ENCODE measurements around the gene OGDHL. TPM values are rescaled to one million over a fixed set of nuclear protein-coding genes. Genes with fewer than 3 reads are reported as not detected.

The OGDHL gene
- total RNA-seq, 4 donors from 2014 or later, result under 0.01 to 0.79 TPM; not detected in 2

GRCh38 chr10:49700211-49700610, 61.9 kb downstream of the OGDHL start:
- no peak for DNase-seq
- intact Hi-C loops (cut with DNase I), result no loop called here
- Histone ChIP-seq H3K4me1 (no peaks in the 10 kb centered on the region), H3K27me3 (peaks cover 0 to 5% (median 0%) of the 10 kb centered on the region in 4 donors), H3K9me3 (no peaks in the 10 kb centered on the region), H3K4me3 (no peak overlapping the region), H3K36me3 (no peaks in the 10 kb centered on the region), H3K27ac (no peak overlapping the region)
- TF ChIP-seq POLR2A (IDR thresholded peaks at IDR 0.05) (no peak), CTCF (IDR thresholded peaks at IDR 0.05) (no peak)
- WGBS, 2 donors, result 85% methylated on average over 2 of the region's 3 CpGs; no CpG with 5 or more reads in 1 of the 2 donors

- no peak for DNase-seq
- H3K9me3 ChIP-seq, result no peaks in the 10 kb centered on the region
- H3K27me3 ChIP-seq, result peaks cover 0 to 9% (median 0%) of the 10 kb centered on the region in 4 donors
- H3K27ac ChIP-seq, result no peak overlapping the region
- no peaks in the 10 kb centered on the region for H3K4me1 ChIP-seq
- no peak overlapping the region for H3K4me3 ChIP-seq
- intact Hi-C loops (cut with DNase I), result no loop called here
- no peaks in the 10 kb centered on the region for H3K36me3 ChIP-seq
- WGBS, 2 donors, result 74 to 78% methylated on average over 6 to 9 of the region's 9 CpGs
- TF ChIP-seq POLR2A (IDR thresholded peaks at IDR 0.05), result no peak
- TF ChIP-seq CTCF (IDR thresholded peaks at IDR 0.05), result no peak
Observed at GRCh38 chr10:49698679-49699078, 63.4 kb downstream of the OGDHL start.

GRCh38 chr10:49696311-49696710, 65.8 kb downstream of the OGDHL start:
- no peak for DNase-seq
- H3K4me1 ChIP-seq, result no peaks in the 10 kb centered on the region
- no peak overlapping the region for H3K4me3 ChIP-seq
- no peak for TF ChIP-seq CTCF (IDR thresholded peaks at IDR 0.05)
- TF ChIP-seq POLR2A (IDR thresholded peaks at IDR 0.05), result no peak
- no peak overlapping the region for H3K27ac ChIP-seq
- H3K27me3 ChIP-seq, result peaks cover 0 to 24% (median 2%) of the 10 kb centered on the region in 4 donors
- H3K36me3 ChIP-seq, result no peaks in the 10 kb centered on the region
- WGBS, 2 donors, result 61 to 74% methylated on average over 4 to 5 of the region's 7 CpGs
- H3K9me3 ChIP-seq, result no peaks in the 10 kb centered on the region
- intact Hi-C loops (cut with DNase I), result no loop called here

GRCh38 chr10:49694466-49694865, 67.7 kb downstream of the OGDHL start:
- no peak overlapping the region for H3K4me3 ChIP-seq
- H3K27ac ChIP-seq, result no peak overlapping the region
- no peaks in the 10 kb centered on the region for H3K36me3 ChIP-seq
- TF ChIP-seq CTCF (IDR thresholded peaks at IDR 0.05) (no peak), POLR2A (IDR thresholded peaks at IDR 0.05) (no peak)
- H3K9me3 ChIP-seq, result no peaks in the 10 kb centered on the region
- H3K4me1 ChIP-seq, result no peaks in the 10 kb centered on the region
- intact Hi-C loops (cut with DNase I), result no loop called here
- no peak for DNase-seq
- WGBS, 2 donors, result 63 to 72% methylated on average over 4 of the region's 6 CpGs
- peaks cover 0 to 43% (median 3%) of the 10 kb centered on the region in 4 donors for H3K27me3 ChIP-seq

GRCh38 chr10:49691588-49691987, 70.5 kb downstream of the OGDHL start:
- no peak overlapping the region for H3K4me3 ChIP-seq
- 36 to 42% methylated on average over 4 to 8 of the region's 9 CpGs for WGBS, 2 donors
- H3K27me3 ChIP-seq, result peaks cover 0 to 69% (median 5%) of the 10 kb centered on the region in 4 donors

More at GRCh38 chr10:49691588-49691987, 70.5 kb downstream of the OGDHL start:
- TF ChIP-seq CTCF (IDR thresholded peaks at IDR 0.05) (no peak), POLR2A (IDR thresholded peaks at IDR 0.05) (no peak)
- intact Hi-C loops (cut with DNase I), result no loop called here
- DNase-seq, result no peak
- Histone ChIP-seq H3K9me3 (no peaks in the 10 kb centered on the region), H3K36me3 (no peaks in the 10 kb centered on the region), H3K4me1 (no peaks in the 10 kb centered on the region), H3K27ac (no peak overlapping the region)

Measured in esophagus squamous epithelium (tissue), 5 donors.